CD4-positive, alpha-beta T cell treated with Interferon alpha-2 for 1 hour (primary cell): ENCODE data around the gene OTX2.

Experiments used
- DNase-seq, 2 donors: peaks; one replicate each; pipeline ENCODE4 v3.0.0-alpha.2; 2020 to 2022

OTX2 gene

GRCh38 chr14:56811593-56812363 lies 1.5 kb upstream of the OTX2 start:
- no peak for DNase-seq

- no peak for DNase-seq
Measured at GRCh38 chr14:56810836-56811592, 735 bp upstream of the OTX2 start.

GRCh38 chr14:56809270-56810146 lies 771 bp downstream of the OTX2 start:
- DNase-seq: no peak

GRCh38 chr14:56808383-56809269 lies 1.7 kb downstream of the OTX2 start:
- no peak for DNase-seq

GRCh38 chr14:56808110-56808382 lies 2.2 kb downstream of the OTX2 start:
- no peak for DNase-seq

GRCh38 chr14:56807386-56808109 lies 2.7 kb downstream of the OTX2 start:
- DNase-seq: no peak

- no peak for DNase-seq
Measured at GRCh38 chr14:56806760-56807159, 3.5 kb downstream of the OTX2 start.

- DNase-seq: no peak
Measured at GRCh38 chr14:56805992-56806727, 4.1 kb downstream of the OTX2 start.

- DNase-seq: no peak
Measured at GRCh38 chr14:56805201-56805991, 4.9 kb downstream of the OTX2 start.

- no peak for DNase-seq
Measured at GRCh38 chr14:56803816-56804535, 6.3 kb downstream of the OTX2 start.

GRCh38 chr14:56801920-56802319 lies 8.4 kb downstream of the OTX2 start:
- no peak for DNase-seq

GRCh38 chr14:56799343-56799645 lies 11.0 kb downstream of the OTX2 start:
- DNase-seq: no peak

- DNase-seq: no peak
Measured at GRCh38 chr14:56798447-56799342, 11.6 kb downstream of the OTX2 start.

- DNase-seq: no peak
Measured at GRCh38 chr14:56797569-56798446, 12.5 kb downstream of the OTX2 start.

GRCh38 chr14:56797003-56797568 lies 13.2 kb downstream of the OTX2 start:
- no peak for DNase-seq

- DNase-seq: no peak
Measured at GRCh38 chr14:56796259-56796658, 14.0 kb downstream of the OTX2 start.

- no peak for DNase-seq
Measured at GRCh38 chr14:56795284-56795622, 15.0 kb downstream of the OTX2 start.
